Measurements from ENCODE around the gene CACNA2D3. TPM values are rescaled to one million over a fixed set of nuclear protein-coding genes. Genes with fewer than 3 reads are reported as not detected.
A peak's percentile ranks its signal among the peaks of the same experiment; 100 is the strongest.

Gene CACNA2D3
- total RNA-seq, 1 experiment from 2014 or later: 0.59 TPM

DNA sequence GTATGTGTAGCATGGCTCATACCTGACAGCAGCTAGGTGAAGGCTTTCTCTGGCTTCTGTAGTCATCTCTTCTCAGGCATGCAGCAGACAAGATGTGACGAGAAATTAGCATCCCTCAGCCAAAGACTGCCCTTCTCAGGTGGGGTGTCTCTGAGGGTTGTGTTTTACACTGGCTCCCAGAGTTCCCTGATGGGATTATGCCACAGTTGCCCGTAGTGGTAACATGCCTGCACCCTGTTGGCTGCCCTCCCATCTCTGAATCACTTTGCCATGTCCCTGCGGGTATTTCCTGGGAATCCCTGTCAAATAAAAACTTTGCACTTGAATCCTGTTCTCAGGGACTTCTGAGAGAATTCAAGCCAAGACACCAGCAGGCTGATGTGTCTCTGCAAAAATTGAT is 735.0 kb downstream of the CACNA2D3 start:
- TF ChIP-seq EZH2 (IDR thresholded peaks at IDR 0.05; ENCODE audit: low read depth): no peak
- DNase-seq: no peak
- ChIA-PET POLR2A (ENCODE audit: unreplicated experiment) (no interaction called here), CTCF (no interaction called here)
- Histone ChIP-seq H3K4me1 (replicated peaks; ENCODE audit: insufficient read depth) (peaks cover 11% of the 10 kb centered on the region; the same call in 1 of the 2 replicates), H3K9me3 (ENCODE audit: insufficient read depth, low read depth) (no peaks in the 10 kb centered on the region), H3K4me2 (no peak overlapping the region), H3K27ac (no peak overlapping the region), H3K79me2 (ENCODE audit: low read depth) (no peaks in the 10 kb centered on the region), H3K27me3 (ENCODE audit: insufficient read depth, low read depth) (no peaks in the 10 kb centered on the region), H3K9me2 (ENCODE audit: insufficient read depth) (no peaks in the 10 kb centered on the region), H4K20me1 (ENCODE audit: insufficient read depth) (no peaks in the 10 kb centered on the region), H3K36me3 (ENCODE audit: low read depth) (no peaks in the 10 kb centered on the region), H2AFZ (no peak overlapping the region), H3K4me3 (no peak overlapping the region), H3F3A (ENCODE audit: insufficient read depth, low read depth) (no peaks in the 10 kb centered on the region)
- no TSS peak for BruUV-seq (replicated peaks)
- intact Hi-C loops (cut with micrococcal nuclease; ENCODE audit: unreplicated experiment): loop anchor here (2.0 to 10.0 kb wide), 3 partner anchors 505 to 1393 kb away; no protein-coding TSS in a partner anchor

DNA sequence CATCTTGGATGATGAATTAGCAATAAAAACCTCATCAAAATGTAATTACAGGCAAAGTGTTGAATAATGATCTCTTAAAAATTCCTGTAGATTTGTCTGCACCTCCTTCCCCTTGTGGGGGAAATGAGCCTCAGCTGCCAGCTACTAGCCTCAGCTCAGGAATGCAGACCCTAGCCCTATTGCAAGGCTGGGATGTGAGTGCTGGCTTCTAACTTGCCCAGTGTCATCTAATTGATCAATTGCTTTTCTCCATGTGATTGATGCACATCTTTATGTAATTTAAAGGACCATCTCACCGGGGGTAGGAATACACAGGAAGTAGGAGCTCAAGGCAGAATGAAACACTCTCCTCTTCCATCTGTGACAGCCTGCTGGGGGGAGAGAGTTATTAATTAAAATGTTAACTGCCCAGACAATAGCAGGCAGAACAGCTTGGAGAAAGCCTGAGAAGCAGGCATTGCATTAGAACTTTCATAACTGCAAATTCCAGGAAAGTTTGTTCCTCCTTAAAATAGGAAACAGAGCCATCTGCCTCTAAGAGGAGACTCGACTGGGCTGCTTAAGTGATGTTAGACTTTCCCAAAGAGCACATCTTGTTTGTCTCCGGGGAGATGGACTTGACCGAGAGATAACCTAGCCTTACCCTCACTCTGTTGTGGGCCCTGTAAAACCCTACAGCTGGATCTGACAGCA is 735.9 kb downstream of the CACNA2D3 start:
- CTCF ChIA-PET: no interaction called here
- H3K4me3 ChIP-seq: no peak overlapping the region
- H3K36me3 ChIP-seq (ENCODE audit: low read depth): no peaks in the 10 kb centered on the region
- no peak overlapping the region for H3K4me2 ChIP-seq
- intact Hi-C loops (cut with micrococcal nuclease; ENCODE audit: unreplicated experiment): loop anchor here (5.0 to 10.0 kb wide), 2 partner anchors 504 to 737 kb away; no protein-coding TSS in a partner anchor
- H4K20me1 ChIP-seq (ENCODE audit: insufficient read depth): no peaks in the 10 kb centered on the region
- H3K27me3 ChIP-seq (ENCODE audit: insufficient read depth, low read depth): no peaks in the 10 kb centered on the region
- no peak overlapping the region for H2AFZ ChIP-seq
- no peaks in the 10 kb centered on the region for H3K9me3 ChIP-seq (ENCODE audit: insufficient read depth, low read depth)
- TF ChIP-seq EZH2 (IDR thresholded peaks at IDR 0.05; ENCODE audit: low read depth): no peak
- TF ChIP-seq, protein P1, sequence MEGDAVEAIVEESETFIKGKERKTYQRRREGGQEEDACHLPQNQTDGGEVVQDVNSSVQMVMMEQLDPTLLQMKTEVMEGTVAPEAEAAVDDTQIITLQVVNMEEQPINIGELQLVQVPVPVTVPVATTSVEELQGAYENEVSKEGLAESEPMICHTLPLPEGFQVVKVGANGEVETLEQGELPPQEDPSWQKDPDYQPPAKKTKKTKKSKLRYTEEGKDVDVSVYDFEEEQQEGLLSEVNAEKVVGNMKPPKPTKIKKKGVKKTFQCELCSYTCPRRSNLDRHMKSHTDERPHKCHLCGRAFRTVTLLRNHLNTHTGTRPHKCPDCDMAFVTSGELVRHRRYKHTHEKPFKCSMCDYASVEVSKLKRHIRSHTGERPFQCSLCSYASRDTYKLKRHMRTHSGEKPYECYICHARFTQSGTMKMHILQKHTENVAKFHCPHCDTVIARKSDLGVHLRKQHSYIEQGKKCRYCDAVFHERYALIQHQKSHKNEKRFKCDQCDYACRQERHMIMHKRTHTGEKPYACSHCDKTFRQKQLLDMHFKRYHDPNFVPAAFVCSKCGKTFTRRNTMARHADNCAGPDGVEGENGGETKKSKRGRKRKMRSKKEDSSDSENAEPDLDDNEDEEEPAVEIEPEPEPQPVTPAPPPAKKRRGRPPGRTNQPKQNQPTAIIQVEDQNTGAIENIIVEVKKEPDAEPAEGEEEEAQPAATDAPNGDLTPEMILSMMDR (conservative IDR thresholded peaks at IDR 0.05): no peak
- H3K4me1 ChIP-seq (replicated peaks; ENCODE audit: insufficient read depth): peaks cover 11% of the 10 kb centered on the region; the same call in 1 of the 2 replicates
- H3K9me2 ChIP-seq (ENCODE audit: insufficient read depth): no peaks in the 10 kb centered on the region
- H3K27ac ChIP-seq: no peak overlapping the region
- DNase-seq: no peak
- no peaks in the 10 kb centered on the region for H3F3A ChIP-seq (ENCODE audit: insufficient read depth, low read depth)
- POLR2A ChIA-PET (ENCODE audit: unreplicated experiment): no interaction called here
- no peaks in the 10 kb centered on the region for H3K79me2 ChIP-seq (ENCODE audit: low read depth)
- BruUV-seq (replicated peaks): no TSS peak

- H2AFZ ChIP-seq: no peak overlapping the region
- H3K27ac ChIP-seq: no peak overlapping the region
- ChIA-PET POLR2A (ENCODE audit: unreplicated experiment) (no interaction called here), CTCF (no interaction called here)
- no peak overlapping the region for H3K4me3 ChIP-seq
- no peaks in the 10 kb centered on the region for H3K36me3 ChIP-seq (ENCODE audit: low read depth)
- H3K4me2 ChIP-seq: no peak overlapping the region
- DNase-seq: peak in 1 of 2 experiments; percentile 82
- no peaks in the 10 kb centered on the region for H3K9me3 ChIP-seq (ENCODE audit: insufficient read depth, low read depth)
- no TSS peak for BruUV-seq (replicated peaks)
- H3F3A ChIP-seq (ENCODE audit: insufficient read depth, low read depth): no peaks in the 10 kb centered on the region
- TF ChIP-seq, protein P1 (conservative IDR thresholded peaks at IDR 0.05): no peak
- TF ChIP-seq EZH2 (IDR thresholded peaks at IDR 0.05; ENCODE audit: low read depth): no peak
- no peaks in the 10 kb centered on the region for H3K79me2 ChIP-seq (ENCODE audit: low read depth)
- no peaks in the 10 kb centered on the region for H4K20me1 ChIP-seq (ENCODE audit: insufficient read depth)
- H3K27me3 ChIP-seq (ENCODE audit: insufficient read depth, low read depth): no peaks in the 10 kb centered on the region
- H3K4me1 ChIP-seq (replicated peaks; ENCODE audit: insufficient read depth): peaks cover 11% of the 10 kb centered on the region; the same call in 1 of the 2 replicates
- no peaks in the 10 kb centered on the region for H3K9me2 ChIP-seq (ENCODE audit: insufficient read depth)
- intact Hi-C loops (cut with micrococcal nuclease; ENCODE audit: unreplicated experiment): loop anchor here (5.0 to 10.0 kb wide), 2 partner anchors 503 to 736 kb away; no protein-coding TSS in a partner anchor
Measured at GRCh38 chr3:54859184-54859583, 736.8 kb downstream of the CACNA2D3 start.

Data from PC-9 (cell line).